Occipital lobe (tissue), 2 donors: ENCODE measurements around the gene GATA1. TPM values are rescaled to one million over a fixed set of nuclear protein-coding genes. Genes with fewer than 3 reads are reported as not detected.

Source experiments
- small RNA-seq: library from RNA; depleted of rRNA; stranded (forward); fragments of <200 nt; gene quantifications from one replicate; pipeline ENCODE3, GENCODE V24; 2014
- total RNA-seq: library from RNA; depleted of rRNA; stranded (reverse); fragments of >200 nt; gene quantifications from one replicate; pipeline ENCODE4 v1.2.3, GENCODE V29; 2014

GATA1 gene
- total RNA-seq, 1 donor from 2014 or later = 0.31 TPM

Small RNA genes lying within 50 kb of the gene (small RNA-seq; reads per million reads assigned to genes)
- not detected for gene RNU6-29P

Other genes starting within 250 kb of the GATA1 start
- 6.2 TPM for gene TBC1D25, start 246.9 kb upstream of the GATA1 start, total RNA-seq
- 172 TPM for gene RBM3, start 212.1 kb upstream of the GATA1 start, total RNA-seq
- 80.0 TPM for gene WDR13, start 189.1 kb upstream of the GATA1 start, total RNA-seq
- gene WAS, start 102.8 kb upstream of the GATA1 start, total RNA-seq = 0.16 TPM
- gene SUV39H1, start 89.9 kb upstream of the GATA1 start, total RNA-seq = 2.8 TPM
- not detected for gene GLOD5, start 24.8 kb upstream of the GATA1 start, total RNA-seq
- 64.1 TPM for gene HDAC6, start 15.5 kb downstream of the GATA1 start, total RNA-seq
- gene ERAS, start 39.9 kb downstream of the GATA1 start, total RNA-seq = not detected
- 48.7 TPM for gene PCSK1N, start 49.0 kb downstream of the GATA1 start, total RNA-seq
- 27.9 TPM for gene TIMM17B, start 111.2 kb downstream of the GATA1 start, total RNA-seq
- 26.8 TPM for gene PQBP1, start 111.3 kb downstream of the GATA1 start, total RNA-seq
- gene SLC35A2, start 125.1 kb downstream of the GATA1 start, total RNA-seq = 8.7 TPM
- 10.6 TPM for gene PIM2, start 132.4 kb downstream of the GATA1 start, total RNA-seq
- gene OTUD5, start 171.0 kb downstream of the GATA1 start, total RNA-seq = 18.1 TPM
- gene KCND1, start 185.3 kb downstream of the GATA1 start, total RNA-seq = 1.1 TPM
- 29.9 TPM for gene GRIPAP1, start 215.7 kb downstream of the GATA1 start, total RNA-seq